PC-3 (cell line): ENCODE measurements around the gene CROCC2. TPM values are rescaled to one million over a fixed set of nuclear protein-coding genes. Genes with fewer than 3 reads are reported as not detected.

Experiments used
- ATAC-seq: fragments of 200-7000 bp; cut with Tn5 transposase; 2 replicates; pipeline ENCODE4 v1.9.1; 2020; ENCODE audit warnings: mild to moderate bottlenecking, moderate library complexity
- BruUV-seq: library from RNA; stranded (reverse); fragments of 400-500 nt; replicated peaks from 2 replicates; lab custom pipeline; 2021; lab: Mats Ljungman, UMichigan
- CTCF ChIA-PET: fragments of 300-600 bp; sonication (Branson Sonifier 250); formaldehyde crosslinking; loops from one replicate; lab custom pipeline; 2022; ENCODE audit warnings: antibody characterized with exemption; lab: Charles Lee
- POLR2A ChIA-PET: fragments of 300-600 bp; sonication (Branson Sonifier 250); formaldehyde crosslinking; loops from one replicate; lab custom pipeline; 2022; ENCODE audit warnings: antibody characterized with exemption; ENCODE audit not compliant: unreplicated experiment; lab: Charles Lee
- DNase-seq: peaks from one replicate; pipeline ENCODE4 v3.0.0-alpha.2; 2015
- H2AFZ ChIP-seq: fragments of 300-600 bp; sonication (generic); 2 replicates; pipeline ENCODE4 v1.6.0; 2016; ENCODE audit warnings: antibody characterized with exemption, low read length
- H3F3A ChIP-seq: fragments of 300-600 bp; sonication (generic); one replicate; pipeline ENCODE4 v1.6.0; 2017; ENCODE audit warnings: antibody characterized with exemption, low read length, control low read depth, mild to moderate bottlenecking; ENCODE audit not compliant: unreplicated experiment
- H3K27ac ChIP-seq: fragments of 300-600 bp; sonication (generic); 2 replicates; pipeline ENCODE4 v1.5.1; 2016; ENCODE audit warnings: mild to moderate bottlenecking, low read length
- H3K27me3 ChIP-seq: fragments of 300-600 bp; sonication (generic); 2 replicates; pipeline ENCODE4 v1.6.1; 2016; ENCODE audit warnings: low read length, mixed read lengths
- H3K36me3 ChIP-seq: fragments of 300-600 bp; sonication (generic); 2 replicates; pipeline ENCODE4 v1.6.1; 2016; ENCODE audit warnings: low read depth, mixed run types, low read length, mixed read lengths
- H3K4me1 ChIP-seq: fragments of 300-600 bp; sonication (generic); 2 replicates; pipeline ENCODE4 v1.5.1; 2016; ENCODE audit warnings: low read length; ENCODE audit not compliant: insufficient read depth
- H3K4me2 ChIP-seq: fragments of 300-600 bp; sonication (generic); 2 replicates; pipeline ENCODE4 v1.6.0; 2016; ENCODE audit warnings: low read length
- H3K4me3 ChIP-seq: fragments of 300-600 bp; sonication (generic); 2 replicates; pipeline ENCODE4 v1.5.1; 2016; ENCODE audit warnings: mild to moderate bottlenecking, low read length, mixed read lengths
- H3K79me2 ChIP-seq: fragments of 300-600 bp; sonication (generic); 2 replicates; pipeline ENCODE4 v1.6.1; 2017; ENCODE audit warnings: low read length, mixed read lengths
- H3K9ac ChIP-seq: fragments of 300-600 bp; sonication (generic); 2 replicates; pipeline ENCODE4 v1.6.0; 2016; ENCODE audit warnings: mild to moderate bottlenecking, low read length
- H3K9me2 ChIP-seq: fragments of 300-600 bp; sonication (generic); replicated peaks from 2 replicates; pipeline ENCODE4 v1.6.1; 2016; ENCODE audit warnings: mixed run types, low read length, mixed read lengths
- H3K9me3 ChIP-seq: fragments of 300-600 bp; sonication (generic); 2 replicates; pipeline ENCODE4 v1.6.1; 2016; ENCODE audit warnings: low read length, mixed read lengths
- H4K20me1 ChIP-seq: fragments of 300-600 bp; sonication (generic); 2 replicates; pipeline ENCODE4 v1.6.1; 2016; ENCODE audit warnings: low read length, mixed read lengths
- CTCF ChIP-seq: fragments of 300-600 bp; sonication (generic); conservative IDR thresholded peaks from 2 replicates; pipeline ENCODE4 v1.5.1; 2017; ENCODE audit warnings: antibody characterized with exemption, low read depth, mild to moderate bottlenecking, low read length
- EZH2 ChIP-seq: fragments of 300-600 bp; sonication (generic); IDR thresholded peaks from one replicate; pipeline ENCODE4 v1.6.1; 2017; ENCODE audit warnings: antibody characterized with exemption, mild to moderate bottlenecking, low read length; ENCODE audit not compliant: unreplicated experiment
- EZH2phosphoT487 ChIP-seq: fragments of 300-600 bp; sonication (generic); IDR thresholded peaks from 2 replicates; pipeline ENCODE4 v1.6.1; 2018; ENCODE audit warnings: mild to moderate bottlenecking, antibody characterized with exemption, low read length, borderline replicate concordance
- intact Hi-C: fragments of 100-400 bp; cut with micrococcal nuclease; formaldehyde crosslinking; loops from 2 replicates; pipeline ENCODE4 v1.9.0; 2023
- total RNA-seq: library from RNA; depleted of rRNA; stranded (reverse); fragments of >200 nt; gene quantifications from 2 replicates; pipeline ENCODE4 v1.2.3, GENCODE V29; 2014

Gene CROCC2
- total RNA-seq, 1 experiment from 2014 or later: not detected

- intact Hi-C loops: no loop called here
- ChIA-PET POLR2A (no interaction called here), CTCF (no interaction called here)
- Histone ChIP-seq H2AFZ (no peak overlapping the region), H3K36me3 (no peaks in the 10 kb centered on the region), H3K4me1 (no peaks in the 10 kb centered on the region), H3K9me2 (no peaks in the 10 kb centered on the region), H3K4me3 (no peak overlapping the region), H3K79me2 (no peaks in the 10 kb centered on the region), H3K4me2 (no peak overlapping the region), H3K9ac (no peak overlapping the region), H3F3A (no peaks in the 10 kb centered on the region), H3K9me3 (no peaks in the 10 kb centered on the region), H3K27ac (no peak overlapping the region), H3K27me3 (0 out of 2 replicates have a peak, but pooled peaks cover 7% of the 10 kb centered on the region), H4K20me1 (no peaks in the 10 kb centered on the region)
- no peak for ATAC-seq
- no peak for DNase-seq
- BruUV-seq: no TSS peak
- TF ChIP-seq EZH2phosphoT487 (no peak), CTCF (no peak), EZH2 (no peak)
Measured at GRCh38 chr2:240947607-240948006, 41.5 kb downstream of the CROCC2 start.

GRCh38 chr2:240948086-240948485 lies 42.0 kb downstream of the CROCC2 start:
- BruUV-seq: no TSS peak
- no peaks in the 10 kb centered on the region for H3K36me3 ChIP-seq
- no peaks in the 10 kb centered on the region for H3K4me1 ChIP-seq
- no peaks in the 10 kb centered on the region for H3F3A ChIP-seq
- no peaks in the 10 kb centered on the region for H3K79me2 ChIP-seq
- CTCF ChIA-PET: no interaction called here
- no peak overlapping the region for H3K9ac ChIP-seq
- H3K27me3 ChIP-seq: 0 out of 2 replicates have a peak, but pooled peaks cover 7% of the 10 kb centered on the region
- no peaks in the 10 kb centered on the region for H3K9me3 ChIP-seq
- H4K20me1 ChIP-seq: no peaks in the 10 kb centered on the region
- POLR2A ChIA-PET: no interaction called here
- DNase-seq: no peak
- no peak overlapping the region for H3K4me2 ChIP-seq
- TF ChIP-seq CTCF (no peak), EZH2phosphoT487 (no peak), EZH2 (no peak)
- H3K9me2 ChIP-seq: no peaks in the 10 kb centered on the region
- no peak overlapping the region for H3K4me3 ChIP-seq
- no peak for ATAC-seq
- no peak overlapping the region for H3K27ac ChIP-seq
- H2AFZ ChIP-seq: no peak overlapping the region
- intact Hi-C loops: no loop called here

- intact Hi-C loops: no loop called here
- no peaks in the 10 kb centered on the region for H3K9me2 ChIP-seq
- no peak for ATAC-seq
- H3K27me3 ChIP-seq: peaks cover 8% of the 10 kb centered on the region; the same call in 1 of the 2 replicates
- no peak overlapping the region for H3K4me2 ChIP-seq
- no peak for DNase-seq
- H3F3A ChIP-seq: no peaks in the 10 kb centered on the region
- no peaks in the 10 kb centered on the region for H3K36me3 ChIP-seq
- H3K4me1 ChIP-seq: no peaks in the 10 kb centered on the region
- no peak overlapping the region for H3K27ac ChIP-seq
- no peak overlapping the region for H2AFZ ChIP-seq
- H3K4me3 ChIP-seq: no peak overlapping the region
- H4K20me1 ChIP-seq: no peaks in the 10 kb centered on the region
- TF ChIP-seq CTCF (no peak), EZH2phosphoT487 (no peak), EZH2 (no peak)
- H3K79me2 ChIP-seq: no peaks in the 10 kb centered on the region
- H3K9me3 ChIP-seq: no peaks in the 10 kb centered on the region
- no TSS peak for BruUV-seq
- H3K9ac ChIP-seq: no peak overlapping the region
- ChIA-PET CTCF (no interaction called here), POLR2A (no interaction called here)
Measured at GRCh38 chr2:240948905-240949790, 43.0 kb downstream of the CROCC2 start.
